ENCODE measurements around the gene ATF7. TPM values are rescaled to one million over a fixed set of nuclear protein-coding genes. Genes with fewer than 3 reads are reported as not detected.

The ATF7 gene
- total and polyA plus RNA-seq, 2 donors (not counting 3 experiments of a cell fraction or from before 2014, with no cell fraction given): 36.0 to 68.5 TPM

- no peak for DNase-seq (ENCODE audit: low read depth, low spot score)
- no peak for FAIRE-seq
- H3K27me3 ChIP-seq (ENCODE audit: control insufficient read depth in 2 of 2, insufficient read depth in 2 of 2, low read length in 2 of 2): no peaks in the 10 kb centered on the region
- H3K4me3 ChIP-seq (replicated peaks in 1 of 3; ENCODE audit: insufficient read depth in 1 of 3, low read depth in 1 of 3, low read length in 3 of 3): no peak overlapping the region
- no peaks in the 10 kb centered on the region for H3K79me2 ChIP-seq (ENCODE audit: control insufficient read depth, insufficient read depth, low read length)
- H4K20me1 ChIP-seq (replicated peaks; ENCODE audit: control insufficient read depth, extremely low read depth, insufficient read depth, low read length): no peaks in the 10 kb centered on the region
- no TSS peak for BruUV-seq (replicated peaks)
- ChIA-PET POLR2A (interaction anchor here (0.7 kb wide), 1 partner anchor 85 kb away, joined by 3 read pairs; no protein-coding TSS in a partner anchor), CTCF (interaction anchor here (1.2 to 1.4 kb wide), 4 partner anchors 11 to 143 kb away, joined by 3 to 8 read pairs (median 5); partner anchors contain the start of gene ATP5MC2)
- TF ChIP-seq, protein P1, sequence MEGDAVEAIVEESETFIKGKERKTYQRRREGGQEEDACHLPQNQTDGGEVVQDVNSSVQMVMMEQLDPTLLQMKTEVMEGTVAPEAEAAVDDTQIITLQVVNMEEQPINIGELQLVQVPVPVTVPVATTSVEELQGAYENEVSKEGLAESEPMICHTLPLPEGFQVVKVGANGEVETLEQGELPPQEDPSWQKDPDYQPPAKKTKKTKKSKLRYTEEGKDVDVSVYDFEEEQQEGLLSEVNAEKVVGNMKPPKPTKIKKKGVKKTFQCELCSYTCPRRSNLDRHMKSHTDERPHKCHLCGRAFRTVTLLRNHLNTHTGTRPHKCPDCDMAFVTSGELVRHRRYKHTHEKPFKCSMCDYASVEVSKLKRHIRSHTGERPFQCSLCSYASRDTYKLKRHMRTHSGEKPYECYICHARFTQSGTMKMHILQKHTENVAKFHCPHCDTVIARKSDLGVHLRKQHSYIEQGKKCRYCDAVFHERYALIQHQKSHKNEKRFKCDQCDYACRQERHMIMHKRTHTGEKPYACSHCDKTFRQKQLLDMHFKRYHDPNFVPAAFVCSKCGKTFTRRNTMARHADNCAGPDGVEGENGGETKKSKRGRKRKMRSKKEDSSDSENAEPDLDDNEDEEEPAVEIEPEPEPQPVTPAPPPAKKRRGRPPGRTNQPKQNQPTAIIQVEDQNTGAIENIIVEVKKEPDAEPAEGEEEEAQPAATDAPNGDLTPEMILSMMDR (IDR thresholded peaks at IDR 0.05; ENCODE audit: extremely low read depth in 1 of 2, insufficient read depth in 1 of 2, low read depth in 1 of 2, low read length in 2 of 2): no peak
- TF ChIP-seq POLR2AphosphoS5 (IDR thresholded peaks at IDR 0.05; ENCODE audit: insufficient read depth, low read depth, low read length): no peak
- TF ChIP-seq EZH2 (IDR thresholded peaks at IDR 0.05; ENCODE audit: borderline replicate concordance, low read depth, low read length, severe bottlenecking): no peak
- no peak for TF ChIP-seq POLR2A (IDR thresholded peaks at IDR 0.05; ENCODE audit: low read depth, low read length)
- TF ChIP-seq FOS (IDR thresholded peaks at IDR 0.05; ENCODE audit: borderline replicate concordance, insufficient read depth, low read length): no peak
- TF ChIP-seq JUN (IDR thresholded peaks at IDR 0.05; ENCODE audit: borderline replicate concordance, insufficient read depth, insufficient read length, low read depth): no peak
- TF ChIP-seq, protein P2, sequence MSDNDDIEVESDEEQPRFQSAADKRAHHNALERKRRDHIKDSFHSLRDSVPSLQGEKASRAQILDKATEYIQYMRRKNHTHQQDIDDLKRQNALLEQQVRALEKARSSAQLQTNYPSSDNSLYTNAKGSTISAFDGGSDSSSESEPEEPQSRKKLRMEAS (IDR thresholded peaks at IDR 0.05; ENCODE audit: insufficient read depth, insufficient read length): no peak
- TF ChIP-seq MYC (IDR thresholded peaks at IDR 0.05; ENCODE audit: low read depth, low read length): no peak
- TF ChIP-seq GATA2 (IDR thresholded peaks at IDR 0.05; ENCODE audit: insufficient read depth, insufficient read length, low read depth, low read length): no peak
- H3K9ac ChIP-seq (replicated peaks; ENCODE audit: extremely low read depth, insufficient read depth, low read length): no peak overlapping the region
- intact Hi-C loops (cut with micrococcal nuclease) (no loop called here), dilution Hi-C loops (cut with MboI; ENCODE audit: extremely low pct_ligation_motif_present, low sequenced_read_pairs) (no loop called here)
- no peak overlapping the region for H3K27ac ChIP-seq (ENCODE audit: insufficient read depth, low read depth, low read length)
- no peak overlapping the region for H3K4me2 ChIP-seq (ENCODE audit: insufficient read depth, low read length)
- no peaks in the 10 kb centered on the region for H3K4me1 ChIP-seq (ENCODE audit: control insufficient read depth, extremely low read depth, insufficient read depth, low read length)
- H3K9me3 ChIP-seq (replicated peaks; ENCODE audit: control insufficient read depth, insufficient read depth, low read length): no peaks in the 10 kb centered on the region
- H3K36me3 ChIP-seq (ENCODE audit: control insufficient read depth in 2 of 2, extremely low read depth in 1 of 2, insufficient read depth in 2 of 2, low read length in 2 of 2): peaks cover 29 to 34% of the 10 kb centered on the region in 2 experiments
- H3K9me1 ChIP-seq (replicated peaks; ENCODE audit: control insufficient read depth, extremely low read depth, insufficient read depth, low read length): no peaks in the 10 kb centered on the region
- H2AFZ ChIP-seq (ENCODE audit: low read depth, low read length): no peak overlapping the region
Measured at GRCh38 chr12:53532524-53533445, 93.4 kb downstream of the ATF7 start.
